ENCODE data around the gene KIF6.

Gene KIF6

DNA sequence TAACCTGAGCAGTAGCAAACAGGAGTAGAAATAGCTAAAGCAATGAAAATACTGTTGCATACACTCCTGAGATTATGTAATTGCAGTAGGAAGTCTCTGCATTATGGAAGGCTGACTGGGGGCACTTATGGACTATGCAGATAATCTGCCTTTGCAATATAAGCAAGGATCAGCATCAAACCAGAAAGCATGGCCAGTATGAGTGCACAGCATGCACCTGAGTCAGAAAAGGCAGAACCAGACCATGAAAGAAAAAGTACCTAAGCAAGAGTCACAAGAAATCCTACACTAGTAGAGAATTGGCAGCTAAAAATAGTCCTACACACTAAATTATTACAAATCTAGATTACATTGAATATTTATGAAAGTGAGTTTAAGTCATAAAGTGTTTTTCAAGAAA is 164.3 kb downstream of the KIF6 start:
- no peak overlapping the region for H3K27ac ChIP-seq (ENCODE audit: low read length)
- no peaks in the 10 kb centered on the region for H3K4me1 ChIP-seq (ENCODE audit: insufficient read depth, low read length)
- H3K9me3 ChIP-seq (ENCODE audit: insufficient read depth, low read depth, low read length) = no peaks in the 10 kb centered on the region
- H3K9ac ChIP-seq (ENCODE audit: low read depth, low read length) = no peak overlapping the region
- no peaks in the 10 kb centered on the region for H3K27me3 ChIP-seq (ENCODE audit: insufficient read depth, low read length)
- no peak overlapping the region for H3K4me3 ChIP-seq (ENCODE audit: low read length)
- H3K36me3 ChIP-seq (ENCODE audit: insufficient read depth, low read depth, low read length) = no peaks in the 10 kb centered on the region

DNA sequence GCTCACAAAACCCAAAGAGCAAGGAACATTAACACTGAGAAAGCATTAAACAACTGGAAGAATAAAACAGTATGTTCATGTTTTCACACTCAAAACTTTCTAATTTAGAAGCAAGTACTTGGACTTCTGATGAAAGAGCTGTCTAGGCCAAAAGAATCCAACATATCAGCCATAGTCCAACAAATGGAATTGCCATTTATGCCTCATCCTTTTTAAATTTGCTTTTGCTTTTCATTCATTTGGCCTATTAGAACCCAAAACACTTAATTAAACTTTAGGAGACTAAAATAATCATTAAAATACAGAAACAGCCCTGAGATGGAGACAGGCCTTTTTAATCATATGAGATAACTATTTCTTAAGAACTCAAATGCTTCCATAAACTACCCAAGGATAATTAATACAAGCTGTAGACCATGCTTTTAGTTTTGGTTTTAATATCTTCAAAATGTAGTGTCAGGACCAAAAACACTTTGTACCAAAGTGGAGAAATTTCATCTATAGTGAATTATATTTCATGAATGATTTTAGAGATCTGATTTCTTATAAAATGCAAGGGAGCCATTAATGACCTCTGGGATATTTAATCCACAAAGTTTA is 166.5 kb downstream of the KIF6 start:
- peaks cover 4% of the 10 kb centered on the region; the same call in 1 of the 2 replicates for H3K4me1 ChIP-seq (ENCODE audit: insufficient read depth, low read length)
- no peaks in the 10 kb centered on the region for H3K27me3 ChIP-seq (ENCODE audit: insufficient read depth, low read length)
- no peaks in the 10 kb centered on the region for H3K9me3 ChIP-seq (ENCODE audit: insufficient read depth, low read depth, low read length)
- no peaks in the 10 kb centered on the region for H3K36me3 ChIP-seq (ENCODE audit: insufficient read depth, low read depth, low read length)
- H3K4me3 ChIP-seq (ENCODE audit: low read length) = no peak overlapping the region
- H3K9ac ChIP-seq (ENCODE audit: low read depth, low read length) = no peak overlapping the region
- no peak overlapping the region for H3K27ac ChIP-seq (ENCODE audit: low read length)

DNA sequence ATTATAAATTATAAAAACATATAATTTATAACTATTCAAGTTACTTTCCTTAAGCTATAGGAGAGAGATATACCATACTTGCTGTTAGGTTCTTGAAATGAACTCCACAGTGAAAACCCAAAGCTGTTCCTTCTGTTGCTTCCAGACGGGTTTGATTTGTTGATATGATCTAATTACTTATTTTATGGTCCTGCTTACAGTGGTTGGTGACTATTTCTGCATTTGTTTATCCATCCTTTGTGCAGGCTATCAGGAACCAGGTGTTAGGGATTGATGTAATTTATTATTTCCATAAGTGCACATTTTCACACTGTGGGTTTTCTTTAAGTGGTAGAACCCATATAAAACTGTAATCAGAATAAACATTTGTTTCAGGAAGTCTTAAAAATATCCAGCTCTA is 167.1 kb downstream of the KIF6 start:
- H3K27me3 ChIP-seq (ENCODE audit: insufficient read depth, low read length) = no peaks in the 10 kb centered on the region
- no peak overlapping the region for H3K4me3 ChIP-seq (ENCODE audit: low read length)
- no peaks in the 10 kb centered on the region for H3K9me3 ChIP-seq (ENCODE audit: insufficient read depth, low read depth, low read length)
- peaks cover 10% of the 10 kb centered on the region; the same call in 1 of the 2 replicates for H3K4me1 ChIP-seq (ENCODE audit: insufficient read depth, low read length)
- no peak overlapping the region for H3K27ac ChIP-seq (ENCODE audit: low read length)
- no peak overlapping the region for H3K9ac ChIP-seq (ENCODE audit: low read depth, low read length)
- no peaks in the 10 kb centered on the region for H3K36me3 ChIP-seq (ENCODE audit: insufficient read depth, low read depth, low read length)

DNA sequence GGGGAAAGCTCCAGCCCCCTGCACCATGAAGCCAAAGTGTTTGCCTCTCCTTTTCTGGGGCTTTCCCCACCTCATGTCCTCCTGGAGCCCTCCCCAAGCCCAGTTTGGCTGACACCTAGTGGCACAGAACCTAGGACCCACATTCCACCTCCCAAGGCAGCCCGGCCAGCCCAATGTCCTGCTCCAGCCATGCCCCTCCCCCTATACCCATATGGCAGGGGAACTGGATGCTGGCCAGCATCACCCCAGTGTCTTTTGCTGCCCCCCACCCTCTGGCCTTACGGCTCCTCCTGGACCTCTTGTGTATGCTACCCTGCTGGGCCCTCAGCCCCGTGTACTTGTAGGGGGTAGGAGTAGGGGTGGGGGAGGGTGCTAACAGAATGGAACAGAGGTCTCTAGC is 170.1 kb downstream of the KIF6 start:
- peaks cover 20% of the 10 kb centered on the region; the same call in 1 of the 2 replicates for H3K4me1 ChIP-seq (ENCODE audit: insufficient read depth, low read length)
- H3K27ac ChIP-seq (ENCODE audit: low read length) = no peak overlapping the region
- no peak overlapping the region for H3K9ac ChIP-seq (ENCODE audit: low read depth, low read length)
- no peaks in the 10 kb centered on the region for H3K36me3 ChIP-seq (ENCODE audit: insufficient read depth, low read depth, low read length)
- no peaks in the 10 kb centered on the region for H3K27me3 ChIP-seq (ENCODE audit: insufficient read depth, low read length)
- H3K4me3 ChIP-seq (ENCODE audit: low read length) = no peak overlapping the region
- no peaks in the 10 kb centered on the region for H3K9me3 ChIP-seq (ENCODE audit: insufficient read depth, low read depth, low read length)

DNA sequence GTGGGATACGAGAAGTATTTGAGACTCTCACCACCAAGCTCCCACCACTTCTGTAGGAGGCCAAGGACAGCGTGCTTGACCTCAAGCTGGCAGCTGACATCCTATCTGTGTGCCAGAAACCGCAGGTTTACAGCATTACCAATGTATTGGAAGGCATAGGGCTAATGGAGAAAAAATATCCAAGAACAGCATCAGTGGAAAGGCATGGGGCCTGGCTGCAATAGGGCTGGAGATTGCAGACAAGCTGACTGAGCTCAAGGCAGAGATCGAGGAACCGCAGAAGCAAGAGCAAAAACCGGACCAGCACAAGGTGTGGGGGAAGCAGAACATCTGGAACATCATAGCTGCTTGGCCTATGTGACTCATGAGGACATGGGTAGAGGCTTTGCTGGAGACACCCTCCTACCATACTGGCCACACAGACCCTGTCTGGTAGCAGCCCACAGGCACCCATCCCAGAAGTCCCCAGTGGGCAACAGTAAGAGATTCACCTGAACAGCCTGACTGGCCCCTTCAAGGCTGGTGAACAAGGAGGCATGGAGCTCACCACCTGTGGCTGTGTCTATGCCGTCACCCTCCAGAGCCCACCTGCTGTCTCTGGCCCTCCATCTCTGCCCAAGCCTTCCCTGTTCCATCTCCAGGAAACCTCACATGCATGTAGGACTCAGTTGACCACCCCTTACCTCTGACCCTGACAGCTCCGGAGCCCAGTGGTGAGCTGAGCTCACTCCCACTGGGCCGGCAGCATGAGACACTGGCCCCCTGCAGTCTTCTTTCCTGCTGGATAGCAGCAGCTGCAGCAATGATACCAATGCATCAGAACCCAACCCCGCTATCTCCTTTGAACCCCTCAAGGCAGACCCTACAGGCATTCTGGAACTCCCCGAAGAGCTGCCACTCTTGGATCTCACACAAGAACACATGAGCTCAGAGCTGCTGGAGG is 171.1 kb downstream of the KIF6 start:
- Histone ChIP-seq H3K27ac (ENCODE audit: low read length) (no peak overlapping the region), H3K9ac (ENCODE audit: low read depth, low read length) (no peak overlapping the region), H3K4me1 (ENCODE audit: insufficient read depth, low read length) (peaks cover 20% of the 10 kb centered on the region; the same call in 1 of the 2 replicates), H3K9me3 (ENCODE audit: insufficient read depth, low read depth, low read length) (no peaks in the 10 kb centered on the region), H3K36me3 (ENCODE audit: insufficient read depth, low read depth, low read length) (no peaks in the 10 kb centered on the region), H3K27me3 (ENCODE audit: insufficient read depth, low read length) (no peaks in the 10 kb centered on the region), H3K4me3 (ENCODE audit: low read length) (no peak overlapping the region)

DNA sequence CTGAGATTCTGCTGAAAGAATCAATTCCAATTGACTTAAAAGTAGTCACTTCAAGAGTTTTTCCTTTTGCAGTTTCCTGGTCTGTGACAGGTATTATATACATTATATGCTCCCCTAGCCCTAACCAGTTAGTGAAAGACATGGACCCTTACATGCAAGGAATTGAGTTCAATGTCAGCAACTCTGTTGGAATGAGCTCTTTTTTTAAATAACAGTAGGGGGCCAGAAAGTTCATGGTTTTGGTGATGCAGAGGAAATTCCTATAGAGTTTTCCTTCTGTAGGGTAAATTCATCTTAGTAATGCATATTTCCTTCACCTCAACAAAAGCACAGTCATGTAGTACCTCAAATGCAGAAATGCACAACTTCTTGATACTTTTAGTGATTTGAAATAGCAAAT is 172.2 kb downstream of the KIF6 start:
- H3K36me3 ChIP-seq (ENCODE audit: insufficient read depth, low read depth, low read length) = no peaks in the 10 kb centered on the region
- H3K27me3 ChIP-seq (ENCODE audit: insufficient read depth, low read length) = no peaks in the 10 kb centered on the region
- H3K9me3 ChIP-seq (ENCODE audit: insufficient read depth, low read depth, low read length) = no peaks in the 10 kb centered on the region
- no peak overlapping the region for H3K9ac ChIP-seq (ENCODE audit: low read depth, low read length)
- no peak overlapping the region for H3K27ac ChIP-seq (ENCODE audit: low read length)
- H3K4me1 ChIP-seq (ENCODE audit: insufficient read depth, low read length) = peaks cover 20% of the 10 kb centered on the region; the same call in 1 of the 2 replicates
- H3K4me3 ChIP-seq (ENCODE audit: low read length) = peak overlapping the region; percentile 32; the same call in 1 of the 2 replicates

DNA sequence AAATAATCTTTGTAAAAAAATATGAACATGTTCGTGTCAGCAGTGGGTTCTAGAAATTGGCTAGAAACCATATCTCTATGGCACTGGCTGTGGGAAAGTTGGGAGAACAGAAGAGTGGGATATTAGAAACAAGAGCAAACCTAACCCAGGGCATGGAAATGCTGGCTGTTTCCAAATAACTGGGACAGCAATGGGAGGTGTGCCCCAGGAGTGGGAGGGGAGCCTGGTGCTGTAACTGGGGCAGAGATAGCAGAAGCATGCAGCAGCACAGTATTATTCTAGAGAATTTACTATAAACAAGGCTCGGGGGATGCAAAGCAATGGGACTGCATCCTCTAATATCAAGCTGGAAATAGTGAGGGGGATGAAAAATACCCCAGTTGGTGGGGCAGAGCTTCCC is 175.0 kb downstream of the KIF6 start:
- H3K4me1 ChIP-seq (ENCODE audit: insufficient read depth, low read length) = peaks cover 20% of the 10 kb centered on the region; the same call in 1 of the 2 replicates
- no peaks in the 10 kb centered on the region for H3K36me3 ChIP-seq (ENCODE audit: insufficient read depth, low read depth, low read length)
- no peak overlapping the region for H3K4me3 ChIP-seq (ENCODE audit: low read length)
- no peak overlapping the region for H3K27ac ChIP-seq (ENCODE audit: low read length)
- H3K9me3 ChIP-seq (ENCODE audit: insufficient read depth, low read depth, low read length) = no peaks in the 10 kb centered on the region
- no peaks in the 10 kb centered on the region for H3K27me3 ChIP-seq (ENCODE audit: insufficient read depth, low read length)
- H3K9ac ChIP-seq (ENCODE audit: low read depth, low read length) = no peak overlapping the region

DNA sequence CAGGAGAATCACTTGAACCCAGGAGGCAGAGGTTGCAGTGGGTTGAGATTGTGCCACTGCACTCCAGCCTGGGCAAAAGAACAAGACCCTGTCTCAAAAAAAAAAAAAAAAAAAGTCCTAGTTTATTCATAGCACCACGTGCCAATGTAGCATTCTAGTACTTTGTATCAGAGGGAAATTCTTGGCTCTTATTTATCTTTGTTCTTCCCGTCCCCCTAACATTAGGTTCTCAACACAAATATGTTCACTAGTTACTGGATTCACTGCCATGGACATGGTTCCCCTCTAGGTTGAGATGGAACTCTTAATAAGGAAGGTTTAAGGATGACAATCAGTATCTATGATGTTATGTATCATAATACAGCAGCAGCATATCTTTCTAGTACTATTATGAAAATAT is 178.5 kb downstream of the KIF6 start:
- Histone ChIP-seq H3K9me3 (ENCODE audit: insufficient read depth, low read depth, low read length) (no peaks in the 10 kb centered on the region), H3K4me1 (ENCODE audit: insufficient read depth, low read length) (no peaks in the 10 kb centered on the region; the same call in 1 of the 2 replicates), H3K4me3 (ENCODE audit: low read length) (no peak overlapping the region), H3K27me3 (ENCODE audit: insufficient read depth, low read length) (no peaks in the 10 kb centered on the region), H3K36me3 (ENCODE audit: insufficient read depth, low read depth, low read length) (no peaks in the 10 kb centered on the region), H3K27ac (ENCODE audit: low read length) (no peak overlapping the region), H3K9ac (ENCODE audit: low read depth, low read length) (no peak overlapping the region)

DNA sequence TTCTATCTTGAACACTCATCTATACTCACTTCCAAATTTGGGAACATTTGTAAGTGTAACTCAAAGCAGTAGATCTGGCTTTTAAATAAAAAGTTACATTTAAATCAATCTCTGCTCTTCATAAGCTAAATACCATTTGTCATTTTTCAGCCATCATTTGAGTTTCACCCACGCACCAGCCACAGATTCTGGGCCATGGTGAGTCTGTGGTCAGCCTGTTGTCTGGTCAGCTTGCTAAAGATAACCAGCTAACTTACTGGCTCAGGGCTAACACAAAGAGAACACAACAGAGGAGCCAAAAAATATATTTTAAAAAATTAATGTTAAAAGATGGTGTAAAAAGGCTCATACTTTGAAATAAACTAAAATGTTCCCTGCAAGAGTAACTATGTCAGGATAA is 181.3 kb downstream of the KIF6 start:
- no peaks in the 10 kb centered on the region for H3K36me3 ChIP-seq (ENCODE audit: insufficient read depth, low read depth, low read length)
- no peaks in the 10 kb centered on the region for H3K9me3 ChIP-seq (ENCODE audit: insufficient read depth, low read depth, low read length)
- H3K9ac ChIP-seq (ENCODE audit: low read depth, low read length) = no peak overlapping the region
- no peak overlapping the region for H3K4me3 ChIP-seq (ENCODE audit: low read length)
- H3K27ac ChIP-seq (ENCODE audit: low read length) = no peak overlapping the region
- no peaks in the 10 kb centered on the region for H3K27me3 ChIP-seq (ENCODE audit: insufficient read depth, low read length)
- no peaks in the 10 kb centered on the region for H3K4me1 ChIP-seq (ENCODE audit: insufficient read depth, low read length)

DNA sequence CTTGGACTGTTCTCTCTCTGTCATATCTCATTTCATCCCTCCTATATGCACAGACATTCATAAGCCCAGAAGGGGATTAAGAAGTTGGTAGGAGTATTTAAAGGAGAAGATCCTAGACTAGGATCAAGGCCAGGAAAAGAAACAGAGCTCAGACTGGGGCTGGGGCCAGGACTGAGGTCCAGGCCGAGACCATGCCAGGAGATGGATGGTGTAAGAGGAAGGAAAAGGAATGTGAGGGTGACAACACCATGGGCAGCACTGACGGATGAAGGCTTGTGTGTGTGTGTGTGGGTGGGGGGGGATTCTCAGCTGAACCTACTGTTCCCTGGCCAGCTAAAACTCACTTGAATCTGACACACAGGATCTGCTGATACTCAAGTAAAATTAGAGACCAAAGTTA is 182.1 kb downstream of the KIF6 start:
- Histone ChIP-seq H3K4me1 (ENCODE audit: insufficient read depth, low read length) (no peaks in the 10 kb centered on the region), H3K4me3 (ENCODE audit: low read length) (no peak overlapping the region), H3K27ac (ENCODE audit: low read length) (no peak overlapping the region), H3K36me3 (ENCODE audit: insufficient read depth, low read depth, low read length) (no peaks in the 10 kb centered on the region), H3K27me3 (ENCODE audit: insufficient read depth, low read length) (no peaks in the 10 kb centered on the region), H3K9ac (ENCODE audit: low read depth, low read length) (no peak overlapping the region), H3K9me3 (ENCODE audit: insufficient read depth, low read depth, low read length) (no peaks in the 10 kb centered on the region)

DNA sequence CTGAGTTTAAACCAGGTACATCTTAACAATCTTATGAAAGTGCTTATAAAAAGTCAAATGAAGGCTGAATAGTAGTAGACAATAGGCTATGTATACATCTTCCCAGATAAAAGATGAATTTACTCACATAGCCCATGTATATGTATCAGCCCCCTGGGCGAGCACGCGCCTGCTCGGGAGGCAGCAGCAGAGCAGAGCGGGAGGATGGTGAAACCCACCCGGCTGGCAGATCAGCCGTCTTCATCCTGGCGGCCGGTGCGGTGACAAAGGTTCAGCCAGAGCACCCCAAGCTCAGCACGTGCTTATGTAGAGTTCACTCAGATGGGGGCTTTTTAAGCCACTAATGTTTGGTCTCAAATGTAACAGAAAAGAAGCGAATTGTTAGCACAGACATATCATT is 184.8 kb downstream of the KIF6 start:
- H3K4me1 ChIP-seq (ENCODE audit: insufficient read depth, low read length) = no peaks in the 10 kb centered on the region
- H3K27ac ChIP-seq (ENCODE audit: low read length) = no peak overlapping the region
- H3K36me3 ChIP-seq (ENCODE audit: insufficient read depth, low read depth, low read length) = no peaks in the 10 kb centered on the region
- H3K27me3 ChIP-seq (ENCODE audit: insufficient read depth, low read length) = no peaks in the 10 kb centered on the region
- no peak overlapping the region for H3K9ac ChIP-seq (ENCODE audit: low read depth, low read length)
- no peaks in the 10 kb centered on the region for H3K9me3 ChIP-seq (ENCODE audit: insufficient read depth, low read depth, low read length)
- no peak overlapping the region for H3K4me3 ChIP-seq (ENCODE audit: low read length)

DNA sequence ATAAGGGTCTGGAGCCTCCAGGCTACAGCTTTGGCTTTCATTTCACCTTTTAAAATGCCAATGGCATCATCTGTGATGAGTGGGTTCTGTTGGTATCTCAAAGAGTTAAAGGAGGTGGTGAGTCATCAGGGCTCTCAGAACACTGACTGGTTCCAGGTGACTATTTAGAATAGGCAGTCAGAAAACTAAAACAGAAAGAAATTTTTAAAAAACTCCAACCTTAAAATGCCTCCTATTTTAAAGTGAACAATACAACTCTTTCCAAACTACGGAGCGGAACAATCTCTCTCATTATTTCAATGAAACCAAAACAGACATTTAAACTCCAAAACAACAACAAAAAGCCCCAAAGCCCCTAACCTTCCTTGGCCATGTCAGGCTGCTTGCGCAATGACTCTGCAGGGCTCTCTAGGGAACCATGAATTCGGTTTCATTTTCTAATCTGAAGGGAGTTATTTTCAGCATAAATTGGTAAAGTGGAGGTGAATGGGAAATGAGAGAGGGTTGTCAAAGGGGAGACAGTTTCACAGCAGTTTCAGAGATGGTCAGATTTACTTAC is 194.9 kb downstream of the KIF6 start:
- Histone ChIP-seq H3K36me3 (ENCODE audit: insufficient read depth, low read depth, low read length) (no peaks in the 10 kb centered on the region), H3K27ac (ENCODE audit: low read length) (no peak overlapping the region), H3K4me3 (ENCODE audit: low read length) (no peak overlapping the region), H3K27me3 (ENCODE audit: insufficient read depth, low read length) (no peaks in the 10 kb centered on the region), H3K4me1 (ENCODE audit: insufficient read depth, low read length) (no peaks in the 10 kb centered on the region), H3K9me3 (ENCODE audit: insufficient read depth, low read depth, low read length) (peaks cover 17% of the 10 kb centered on the region), H3K9ac (ENCODE audit: low read depth, low read length) (no peak overlapping the region)

Data from iPS-20b (cell line).